Endothelial cell of hepatic sinusoid (primary cell): Measurements from ENCODE around the gene PDE10A.

ENCODE experiments used
- in situ Hi-C: cut with HindIII; loops from 2 replicates; pipeline ENCODE4 v1.10.0; 2017; ENCODE audit warnings: low sequenced_read_pairs

Gene PDE10A

GRCh38 chr6:165656581-165657324 lies 6.3 kb downstream of the PDE10A start:
- in situ Hi-C loops = no loop called here

GRCh38 chr6:165655191-165655590 lies 7.8 kb downstream of the PDE10A start:
- in situ Hi-C loops = no loop called here

GRCh38 chr6:165654144-165654543 lies 8.9 kb downstream of the PDE10A start:
- in situ Hi-C loops = no loop called here

- in situ Hi-C loops = no loop called here
These were observed 9.4 kb downstream of the PDE10A start for GRCh38 chr6:165653607-165654006.

GRCh38 chr6:165653196-165653595 lies 9.8 kb downstream of the PDE10A start:
- in situ Hi-C loops = no loop called here

- in situ Hi-C loops = no loop called here
These were observed 10.3 kb downstream of the PDE10A start for GRCh38 chr6:165652766-165653165.

GRCh38 chr6:165649166-165650137 lies 13.6 kb downstream of the PDE10A start:
- in situ Hi-C loops = no loop called here

- in situ Hi-C loops = no loop called here
These were observed 16.0 kb downstream of the PDE10A start for GRCh38 chr6:165647041-165647440.

GRCh38 chr6:165645919-165646318 lies 17.1 kb downstream of the PDE10A start:
- in situ Hi-C loops = no loop called here

- in situ Hi-C loops = no loop called here
These were observed 18.3 kb downstream of the PDE10A start for GRCh38 chr6:165644586-165645266.

- in situ Hi-C loops = no loop called here
These were observed 20.0 kb downstream of the PDE10A start for GRCh38 chr6:165643015-165643414.

- in situ Hi-C loops = no loop called here
These were observed 21.3 kb downstream of the PDE10A start for GRCh38 chr6:165641672-165642156.

GRCh38 chr6:165640806-165641205 lies 22.2 kb downstream of the PDE10A start:
- in situ Hi-C loops = no loop called here

- in situ Hi-C loops = no loop called here
These were observed 24.5 kb downstream of the PDE10A start for GRCh38 chr6:165638530-165638929.

- in situ Hi-C loops = no loop called here
These were observed 25.5 kb downstream of the PDE10A start for GRCh38 chr6:165637586-165637985.

GRCh38 chr6:165636402-165637048 lies 26.5 kb downstream of the PDE10A start:
- in situ Hi-C loops = no loop called here

GRCh38 chr6:165635965-165636364 lies 27.1 kb downstream of the PDE10A start:
- in situ Hi-C loops = no loop called here

- in situ Hi-C loops = no loop called here
These were observed 28.8 kb downstream of the PDE10A start for GRCh38 chr6:165634101-165634880.

- in situ Hi-C loops = no loop called here
These were observed 30.8 kb downstream of the PDE10A start for GRCh38 chr6:165632194-165632593.

- in situ Hi-C loops = no loop called here
These were observed 32.5 kb downstream of the PDE10A start for GRCh38 chr6:165630544-165630953.
